HepG2 (cell line): ENCODE results near the gene SIGLEC10. TPM values are rescaled to one million over a fixed set of nuclear protein-coding genes. Genes with fewer than 3 reads are reported as not detected.

Experiments
- AHR ChIP-seq: IDR thresholded peaks from 2 replicates; pipeline ENCODE4 v1.6.1; 2018; ENCODE audit warnings: missing genetic modification reagents, missing compliant biosample characterization
- CHD2 ChIP-seq: IDR thresholded peaks from 2 replicates; pipeline ENCODE4 v1.6.1; 2011; ENCODE audit warnings: low read depth, low read length, improper control_type of control experiment
- HMGXB3 ChIP-seq: sonication (generic); formaldehyde crosslinking; IDR thresholded peaks from 2 replicates; pipeline ENCODE4 v1.4.0; 2020; ENCODE audit warnings: missing genetic modification reagents, borderline replicate concordance
- IRX3 ChIP-seq: sonication (generic); formaldehyde crosslinking; IDR thresholded peaks from 2 replicates; pipeline ENCODE4 v1.8.1; 2023; ENCODE audit warnings: mild to moderate bottlenecking, low read depth, missing genetic modification reagents, borderline replicate concordance
- NR2F2 ChIP-seq: IDR thresholded peaks from 2 replicates; pipeline ENCODE4 v1.6.1; 2012; ENCODE audit warnings: low read depth, inconsistent platforms, borderline replicate concordance
- ONECUT2 ChIP-seq: sonication (generic); formaldehyde crosslinking; IDR thresholded peaks from 2 replicates; pipeline ENCODE4 v1.4.0; 2020; ENCODE audit warnings: missing genetic modification reagents
- PITX1 ChIP-seq: sonication (generic); formaldehyde crosslinking; IDR thresholded peaks from 2 replicates; pipeline ENCODE4 v1.5.1; 2020; ENCODE audit warnings: mild to moderate bottlenecking, missing genetic modification reagents
- REL ChIP-seq: sonication (generic); formaldehyde crosslinking; conservative IDR thresholded peaks from 2 replicates; pipeline ENCODE4 v1.8.0; 2022; ENCODE audit warnings: mild to moderate bottlenecking, missing genetic modification reagents, moderate library complexity
- SATB2 ChIP-seq: sonication (generic); formaldehyde crosslinking; IDR thresholded peaks from 2 replicates; pipeline ENCODE4 v1.5.0; 2020; ENCODE audit warnings: missing genetic modification reagents
- SP1 ChIP-seq, 2 experiments: fragments of 450-650 bp in 1 of 2; sonication (generic) in 1 of 2; formaldehyde crosslinking in 1 of 2; IDR thresholded peaks; 2 replicates each; pipeline versions ENCODE4 v1.4.0 to v1.6.1; 2016 to 2020; ENCODE audit warnings: missing genetic modification reagents in 1 of 2
- TFAP4 ChIP-seq: sonication (generic); IDR thresholded peaks from 2 replicates; pipeline ENCODE4 v1.6.1; 2016; ENCODE audit warnings: low read depth, borderline replicate concordance
- U2AF2 ChIP-seq: fragments of 200-400 bp; formaldehyde crosslinking; IDR thresholded peaks from 2 replicates; pipeline ENCODE4 v1.6.1; 2017; ENCODE audit warnings: low read depth, mild to moderate bottlenecking, low read length
- YEATS2 ChIP-seq: sonication (generic); formaldehyde crosslinking; IDR thresholded peaks from 2 replicates; pipeline ENCODE4 v1.4.0; 2020; ENCODE audit warnings: missing genetic modification reagents, borderline replicate concordance
- ZFP36L1 ChIP-seq: sonication (generic); formaldehyde crosslinking; IDR thresholded peaks from 2 replicates; pipeline ENCODE4 v1.8.0; 2022; ENCODE audit warnings: mild to moderate bottlenecking, missing genetic modification reagents, moderate library complexity
- ZKSCAN1 ChIP-seq: fragments of 150-350 bp; IDR thresholded peaks from 2 replicates; pipeline ENCODE4 v1.6.1; 2014; ENCODE audit warnings: low read length
- ZNF383 ChIP-seq: sonication (generic); formaldehyde crosslinking; IDR thresholded peaks from 2 replicates; pipeline ENCODE4 v1.4.0; 2020; ENCODE audit warnings: missing genetic modification reagents, mild to moderate bottlenecking, borderline replicate concordance
- ZNF605 ChIP-seq: sonication (generic); formaldehyde crosslinking; IDR thresholded peaks from 2 replicates; pipeline ENCODE4 v1.8.0; 2022; ENCODE audit warnings: mild to moderate bottlenecking, missing genetic modification reagents
- ZNF766 ChIP-seq: sonication (generic); formaldehyde crosslinking; IDR thresholded peaks from 2 replicates; pipeline ENCODE4 v1.5.0; 2020; ENCODE audit warnings: missing genetic modification reagents, borderline replicate concordance
- ZNF780A ChIP-seq: sonication (generic); formaldehyde crosslinking; IDR thresholded peaks from 2 replicates; pipeline ENCODE4 v1.8.0; 2022; ENCODE audit warnings: mild to moderate bottlenecking, missing genetic modification reagents, moderate library complexity
- ZNF850 ChIP-seq: sonication (generic); formaldehyde crosslinking; conservative IDR thresholded peaks from 2 replicates; pipeline ENCODE4 v1.9.0; 2021; ENCODE audit warnings: mild to moderate bottlenecking, missing genetic modification reagents
- ZNF878 ChIP-seq: sonication (generic); formaldehyde crosslinking; IDR thresholded peaks from 2 replicates; pipeline ENCODE4 v1.8.1; 2023; ENCODE audit warnings: mild to moderate bottlenecking, missing genetic modification reagents, moderate library complexity
- polyA plus RNA-seq, 8 experiments: library from polyadenylated mRNA; depleted of rRNA in 3 of 8; stranded (reverse) in 7 of 8; unstranded in 1 of 8; fragments of >200 nt; fragmentation: Illumina TruSeq in 4 of 8; extraction: Trizol in 4 of 8; gene quantifications; 2 replicates each; pipeline versions ENCODE4 v1.2.1 to v1.2.3, GENCODE V29; 2011 to 2016; ENCODE audit warnings: low read depth in 4 of 8, missing spikeins in 1 of 8, mixed read lengths in 1 of 8; ENCODE audit not compliant: insufficient read depth in 1 of 8
- total RNA-seq, 5 experiments: library from RNA; depleted of rRNA; stranded (reverse); fragments of >200 nt; fragmentation: Illumina TruSeq; extraction: Trizol; gene quantifications; 2 replicates each; pipeline ENCODE4 v1.2.3, GENCODE V29; 2016; ENCODE audit warnings: low read depth in 1 of 5

Gene SIGLEC10
- total and polyA plus RNA-seq, 2 of the 13 experiments (the other 11 are each of a cell fraction or from before 2014, with no cell fraction given), result not detected

GRCh38 chr19:51394050-51394836, 23.2 kb downstream of the SIGLEC10 start (continued):
- TF ChIP-seq ZFP36L1 (CRISPR knock-in tag) (0 out of 2 replicates have a peak, but pooled peaks have one; percentile 87), CHD2 (peak; percentile 87), ZNF605 (CRISPR knock-in tag) (peak; percentile 89), ZNF850 (CRISPR knock-in tag) (no peak), AHR (no peak), IRX3 (CRISPR knock-in tag) (peak; percentile 82; the same call in 1 of the 2 replicates), ZNF383 (CRISPR knock-in tag) (no peak), ZNF780A (CRISPR knock-in tag) (peak; percentile 71; the same call in 1 of the 2 replicates), SATB2 (CRISPR knock-in tag) (0 out of 2 replicates have a peak, but pooled peaks have one; percentile 36), PITX1 (CRISPR knock-in tag) (no peak), ZNF878 (CRISPR knock-in tag) (peak; percentile 90), ZKSCAN1 (no peak), U2AF2 (no peak), HMGXB3 (CRISPR knock-in tag) (peak; percentile 99), ZNF766 (peak; percentile 51; the same call in 1 of the 2 replicates), NR2F2 (no peak; the same call in 1 of the 2 replicates), ONECUT2 (no peak), REL (0 out of 2 replicates have a peak, but pooled peaks have one; percentile 90), SP1 (IDR thresholded peaks at IDR 0.05) (no peak), SP1 (CRISPR knock-in tag; IDR thresholded peaks at IDR 0.05) (peak; percentile 78), YEATS2 (peak; percentile 83), TFAP4 (no peak)
